ENCODE results near the gene SPART.

Gene SPART

GRCh38 chr13:36346222-36347083, at the start of gene SPART:
Gene SPART (minus strand): TSS chr13:36346394. CDS start chr13:36335830, 10,564 bp downstream.
- peak; percentile 90 for DNase-seq (ENCODE audit: extremely low spot score)
- TF ChIP-seq CTCF (IDR thresholded peaks at IDR 0.05; ENCODE audit: control extremely low read depth, extremely low read depth, low read depth, missing control alignments): peak; percentile 93
- CTCF ChIA-PET: interaction anchor here (0.6 to 4.4 kb wide), 24 partner anchors 8 to 636 kb away, joined by 3 to 21 read pairs (median 3); partner anchors contain the start of gene CCDC169
- POLR2A ChIA-PET: no interaction called here

GRCh38 chr13:36395280-36395679, 49.1 kb upstream of the SPART start:
- no peak for TF ChIP-seq CTCF (IDR thresholded peaks at IDR 0.05; ENCODE audit: control extremely low read depth, extremely low read depth, low read depth, missing control alignments)
- peak; percentile 17 for DNase-seq (ENCODE audit: extremely low spot score)
- CTCF ChIA-PET: interaction anchor here (1.1 to 1.5 kb wide), 4 partner anchors 10 to 112 kb away, joined by 3 to 5 read pairs (median 3); no protein-coding TSS in a partner anchor
- POLR2A ChIA-PET: no interaction called here

GRCh38 chr13:36385489-36385888, 39.3 kb upstream of the SPART start:
- DNase-seq (ENCODE audit: extremely low spot score): no peak
- no peak for TF ChIP-seq CTCF (IDR thresholded peaks at IDR 0.05; ENCODE audit: control extremely low read depth, extremely low read depth, low read depth, missing control alignments)
- CTCF ChIA-PET: no interaction called here
- POLR2A ChIA-PET: no interaction called here

GRCh38 chr13:36382030-36382429, 35.8 kb upstream of the SPART start:
- no peak for TF ChIP-seq CTCF (IDR thresholded peaks at IDR 0.05; ENCODE audit: control extremely low read depth, extremely low read depth, low read depth, missing control alignments)
- no peak for DNase-seq (ENCODE audit: extremely low spot score)
- CTCF ChIA-PET: interaction anchor here (1.5 to 2.8 kb wide), 2 partner anchors 9 to 38 kb away, joined by 4 to 9 read pairs; no protein-coding TSS in a partner anchor
- POLR2A ChIA-PET: no interaction called here

- ChIA-PET CTCF (interaction anchor here (1.0 kb wide), 1 partner anchor 10 kb away, joined by 3 read pairs; no protein-coding TSS in a partner anchor), POLR2A (no interaction called here)
- TF ChIP-seq CTCF (IDR thresholded peaks at IDR 0.05; ENCODE audit: control extremely low read depth, extremely low read depth, low read depth, missing control alignments): no peak
- DNase-seq (ENCODE audit: extremely low spot score): no peak
These were observed 31.8 kb upstream of the SPART start for GRCh38 chr13:36377826-36378468.

GRCh38 chr13:36374063-36374462, 27.9 kb upstream of the SPART start:
- no peak for TF ChIP-seq CTCF (IDR thresholded peaks at IDR 0.05; ENCODE audit: control extremely low read depth, extremely low read depth, low read depth, missing control alignments)
- ChIA-PET POLR2A (no interaction called here), CTCF (interaction anchor here (0.9 to 2.0 kb wide), 4 partner anchors 9 to 34 kb away, joined by 3 to 9 read pairs (median 3); no protein-coding TSS in a partner anchor)
- DNase-seq (ENCODE audit: extremely low spot score): no peak

Measured in GM10248 (cell line).